ENCODE data around the gene CANX.
"Not testable (repeated sequence)": the region's sequence is repeated elsewhere in the genome, so short reads cannot be mapped to it uniquely, and the experiment has no call there.

Gene CANX

GRCh38 chr5:179732412-179732917 is 33.7 kb downstream of the CANX start, which contains the start of gene MAML1:
TSS of gene MAML1 (plus strand) at chr5:179732822. CDS start at chr5:179733113, 291 bp downstream.
- TF ChIP-seq CTCF (IDR thresholded peaks at IDR 0.05; ENCODE audit: extremely low read depth, insufficient read depth, missing control alignments) = no peak
- DNase-seq (ENCODE audit: low spot score) = peak; percentile 99
- in situ Hi-C loops (cut with MboI; ENCODE audit: low pct_unique_long_range_greater_than_20kb, low sequenced_read_pairs, unreplicated experiment) = no loop called here

GRCh38 chr5:179732918-179733771 is 34.4 kb downstream of the CANX start:
- TF ChIP-seq CTCF (IDR thresholded peaks at IDR 0.05; ENCODE audit: extremely low read depth, insufficient read depth, missing control alignments) = no peak
- in situ Hi-C loops (cut with MboI; ENCODE audit: low pct_unique_long_range_greater_than_20kb, low sequenced_read_pairs, unreplicated experiment) = no loop called here
- peak; percentile 61 for DNase-seq (ENCODE audit: low spot score)

GRCh38 chr5:179733772-179734126 is 35.0 kb downstream of the CANX start:
- no peak for DNase-seq (ENCODE audit: low spot score)
- in situ Hi-C loops (cut with MboI; ENCODE audit: low pct_unique_long_range_greater_than_20kb, low sequenced_read_pairs, unreplicated experiment) = no loop called here
- no peak for TF ChIP-seq CTCF (IDR thresholded peaks at IDR 0.05; ENCODE audit: extremely low read depth, insufficient read depth, missing control alignments)

GRCh38 chr5:179734536-179735164 is 35.9 kb downstream of the CANX start:
- no peak for DNase-seq (ENCODE audit: low spot score)
- TF ChIP-seq CTCF (IDR thresholded peaks at IDR 0.05; ENCODE audit: extremely low read depth, insufficient read depth, missing control alignments) = no peak
- in situ Hi-C loops (cut with MboI; ENCODE audit: low pct_unique_long_range_greater_than_20kb, low sequenced_read_pairs, unreplicated experiment) = no loop called here

GRCh38 chr5:179738742-179739141 is 40.0 kb downstream of the CANX start:
- TF ChIP-seq CTCF (IDR thresholded peaks at IDR 0.05; ENCODE audit: extremely low read depth, insufficient read depth, missing control alignments) = no peak
- DNase-seq (ENCODE audit: low spot score) = no peak
- in situ Hi-C loops (cut with MboI; ENCODE audit: low pct_unique_long_range_greater_than_20kb, low sequenced_read_pairs, unreplicated experiment) = no loop called here

GRCh38 chr5:179744106-179744505 is 45.3 kb downstream of the CANX start:
- DNase-seq (ENCODE audit: low spot score); in situ Hi-C loops (cut with MboI; ENCODE audit: low pct_unique_long_range_greater_than_20kb, low sequenced_read_pairs, unreplicated experiment): not testable (repeated sequence)

GRCh38 chr5:179746872-179747271 is 48.1 kb downstream of the CANX start:
- DNase-seq (ENCODE audit: low spot score) = no peak
- in situ Hi-C loops (cut with MboI; ENCODE audit: low pct_unique_long_range_greater_than_20kb, low sequenced_read_pairs, unreplicated experiment) = no loop called here
- no peak for TF ChIP-seq CTCF (IDR thresholded peaks at IDR 0.05; ENCODE audit: extremely low read depth, insufficient read depth, missing control alignments)

All from GM13977 (cell line).